Prostate gland (tissue), 2 donors: ENCODE results near the gene HOXB5.

Source experiments
- CTCF ChIP-seq, 4 experiments: fragments of 200-600 bp in 2 of 4; fragments of 450-650 bp in 2 of 4; sonication (generic) in 2 of 4; IDR thresholded peaks; 1 replicate in 3 of 4; 2 replicates in 1 of 4; pipeline ENCODE4 v1.5.1; 2016 to 2019; ENCODE audit warnings: antibody characterized with exemption in 4 of 4, mild to moderate bottlenecking in 2 of 4, moderate library complexity in 2 of 4
- POLR2AphosphoS5 ChIP-seq: sonication (generic); formaldehyde crosslinking; IDR thresholded peaks from one replicate; pipeline ENCODE4 v1.6.1; 2017; ENCODE audit warnings: antibody characterized with exemption

GRCh38 chr17:48630925-48631692 lies 37.5 kb upstream of the HOXB5 start:
- no peak for TF ChIP-seq CTCF (IDR thresholded peaks at IDR 0.05)
- no peak for TF ChIP-seq POLR2AphosphoS5
